T-helper 1 cell treated with Interleukin-12 subunit alpha and Interleukin-12 subunit beta and Interleukin-4 antibody, amounts not matched to agents 30 ng/mL and 1 ng/mL, for 36 hours (primary cell): Measurements from ENCODE around the gene OR2W1. TPM values are rescaled to one million over a fixed set of nuclear protein-coding genes. Genes with fewer than 3 reads are reported as not detected.

Source experiments
- intact Hi-C: fragments of 100-400 bp; cut with micrococcal nuclease; formaldehyde crosslinking; loops from one replicate; pipeline ENCODE4 v1.15.1; 2024
- total RNA-seq: library from RNA; stranded (reverse); gene quantifications from 2 replicates; pipeline ENCODE4 v1.2.3, GENCODE V29; 2022

The OR2W1 gene
- total RNA-seq: not detected in 2 replicates

- intact Hi-C loops: no loop called here
These were observed at the start of gene OR2W1 for GRCh38 chr6:29045075-29045474. TSS of gene OR2W1 (minus strand) at chr6:29045175. CDS start at chr6:29045175, 0 bp downstream.

- intact Hi-C loops: no loop called here
These were observed 48.0 kb upstream of the OR2W1 start for GRCh38 chr6:29092957-29093356.

DNA sequence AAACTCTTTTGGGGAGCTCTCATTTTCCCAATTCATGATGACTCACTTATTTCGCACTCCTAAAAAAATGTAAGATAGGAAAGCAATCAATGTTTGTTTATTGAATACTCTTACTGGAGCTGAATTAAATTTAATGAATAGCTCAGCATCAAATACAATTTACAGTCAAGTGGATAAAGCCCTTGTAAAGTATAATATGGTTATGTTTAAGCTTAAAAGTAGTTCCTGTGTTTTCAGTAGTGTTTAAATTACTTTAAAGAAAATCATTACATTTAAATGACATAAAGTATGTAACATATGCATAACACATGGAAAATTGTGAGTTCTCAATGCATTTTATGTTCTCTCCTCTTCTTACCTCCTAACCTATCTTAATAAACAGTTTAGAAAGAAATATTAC, 42.2 kb upstream of the OR2W1 start, which contains the start of gene OR2B3:
OR2B3 (minus strand) TSS at position 101 of the 400 bp plus-strand sequence; CDS start at position 36, 65 bp downstream.
- intact Hi-C loops: no loop called here

DNA sequence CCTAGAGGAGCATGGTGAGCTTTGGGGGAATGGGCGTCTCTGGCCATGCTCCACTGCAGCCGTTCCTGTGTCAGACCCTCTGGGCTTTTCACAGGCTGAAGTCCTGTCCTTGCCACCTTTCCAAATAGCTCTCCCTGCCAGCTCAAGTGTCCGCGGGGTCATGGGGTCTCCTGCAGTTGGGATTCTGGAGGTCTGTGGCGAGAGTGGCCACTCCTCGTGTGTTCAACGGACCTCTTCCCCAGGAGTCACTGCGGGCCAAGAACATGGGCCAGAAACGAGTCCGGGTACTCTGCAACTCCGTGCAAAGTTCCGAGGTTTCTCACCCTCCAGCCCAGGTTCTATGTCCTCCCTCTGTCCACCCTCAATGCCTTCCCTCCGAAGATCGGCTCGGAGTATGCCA, 37.5 kb upstream of the OR2W1 start:
- intact Hi-C loops: no loop called here

GRCh38 chr6:29081312-29081711, 36.3 kb upstream of the OR2W1 start:
- intact Hi-C loops: no loop called here

DNA sequence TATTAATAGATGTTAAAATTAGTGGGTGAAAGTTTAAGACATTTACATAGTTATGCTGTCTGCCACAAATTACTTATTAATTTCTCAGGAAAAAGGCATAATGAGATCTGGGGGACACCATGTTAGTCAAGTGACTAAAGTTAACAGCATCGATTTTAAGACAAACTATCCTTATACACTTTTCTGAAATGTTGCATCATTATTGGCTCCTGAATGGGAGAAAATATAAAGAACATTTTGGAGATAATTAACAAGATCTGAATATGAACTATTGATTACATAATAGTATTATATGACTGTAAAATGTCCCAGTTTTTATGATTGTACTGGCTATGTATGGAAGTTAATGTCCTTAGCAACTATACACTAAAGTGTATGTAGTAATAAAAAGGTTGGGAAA, 34.2 kb upstream of the OR2W1 start:
- intact Hi-C loops: no loop called here

DNA sequence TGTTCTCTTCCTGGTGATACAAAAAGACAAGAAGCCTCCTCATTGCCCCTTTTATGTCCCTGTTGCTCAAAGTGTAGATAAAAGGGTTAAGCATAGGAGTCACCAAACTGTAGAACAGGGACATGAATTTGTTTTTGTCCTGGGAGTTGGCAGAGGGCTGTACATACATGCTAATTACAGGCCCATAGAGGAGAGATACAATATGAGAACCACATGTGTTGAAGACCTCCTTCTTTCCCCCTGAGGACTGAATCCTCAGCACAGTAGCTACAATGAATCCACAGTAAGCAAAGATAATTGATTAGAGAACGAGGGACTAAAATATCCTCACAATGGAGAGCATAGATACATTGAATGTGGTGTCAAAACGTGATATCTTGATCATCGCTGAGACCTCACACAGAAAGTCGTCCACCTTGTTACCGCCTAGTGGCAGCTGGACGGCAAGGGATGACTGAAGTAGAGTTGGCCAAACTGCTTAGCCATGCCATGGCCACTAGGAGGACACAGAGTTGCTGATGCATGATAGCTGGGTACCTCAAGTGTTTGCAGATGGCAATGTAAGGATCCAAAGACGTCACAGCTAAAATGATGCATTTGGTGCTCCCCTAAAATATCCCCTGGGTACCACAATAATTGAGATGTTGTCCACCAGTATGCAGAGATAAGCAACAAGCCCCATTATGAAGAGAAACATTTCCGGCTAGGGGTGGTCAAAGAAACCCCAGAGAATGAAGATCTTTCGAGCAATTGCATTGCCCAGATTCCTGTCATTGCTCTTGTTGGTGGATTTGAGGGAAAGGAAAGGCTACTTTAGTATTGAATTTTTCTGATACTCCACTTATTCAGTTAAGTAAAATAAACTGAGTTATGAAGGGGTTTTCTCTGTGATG, 27.1 kb upstream of the OR2W1 start:
- intact Hi-C loops: no loop called here

GRCh38 chr6:29051680-29052079, 6.7 kb upstream of the OR2W1 start:
- intact Hi-C loops: no loop called here

GRCh38 chr6:29035951-29036350, 9.0 kb downstream of the OR2W1 start:
- intact Hi-C loops: no loop called here

GRCh38 chr6:29028821-29029220, 16.2 kb downstream of the OR2W1 start:
- intact Hi-C loops: no loop called here

- intact Hi-C loops: no loop called here
These were observed 18.9 kb downstream of the OR2W1 start for GRCh38 chr6:29025927-29026585.

- intact Hi-C loops: no loop called here
These were observed 23.5 kb downstream of the OR2W1 start for GRCh38 chr6:29021434-29021833.

DNA sequence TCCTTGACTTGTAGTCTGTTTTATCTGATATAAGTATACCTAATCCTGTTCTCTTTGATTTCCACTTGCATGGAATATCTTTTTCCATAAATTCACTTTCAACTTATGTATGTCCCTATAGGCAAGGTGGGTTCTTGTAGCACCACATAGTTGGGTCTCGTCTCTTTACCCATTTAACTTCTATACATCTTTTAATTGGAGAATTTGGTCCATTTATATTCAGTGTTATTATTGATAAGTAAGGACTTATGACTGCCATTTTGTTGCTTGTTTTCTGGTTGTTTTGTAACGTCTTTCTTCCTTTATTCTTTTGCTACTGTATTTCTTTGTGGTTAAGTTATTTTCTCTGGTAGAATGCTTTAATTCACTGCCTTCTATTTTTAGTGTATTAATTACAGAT, 25.3 kb downstream of the OR2W1 start:
- intact Hi-C loops: loop anchor here (5.0 to 10.0 kb wide), 4 partner anchors 305 to 1125 kb away; partner anchors contain the start of genes ZNF165 and ZSCAN16

DNA sequence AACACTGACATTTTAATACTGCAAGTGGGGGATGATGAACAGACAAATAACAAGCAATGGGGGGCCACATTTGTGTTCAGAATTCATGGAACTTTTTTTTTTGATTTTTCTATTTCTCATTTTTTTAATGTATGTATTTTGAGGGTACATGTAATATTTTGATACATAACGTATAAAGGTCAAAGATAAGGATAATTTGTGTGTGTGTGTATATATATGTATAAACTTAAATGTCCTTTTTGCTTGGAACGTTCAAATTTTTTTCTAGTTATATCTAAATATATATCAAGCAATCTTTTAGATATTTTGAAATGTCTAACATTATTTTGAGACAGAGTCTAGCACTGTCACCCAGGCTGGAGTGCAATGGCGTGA, 27.6 kb downstream of the OR2W1 start:
- intact Hi-C loops: loop anchor here (1.0 to 10.0 kb wide), 7 partner anchors 29 to 1123 kb away; partner anchors contain the start of genes ZNF165 and ZSCAN16

DNA sequence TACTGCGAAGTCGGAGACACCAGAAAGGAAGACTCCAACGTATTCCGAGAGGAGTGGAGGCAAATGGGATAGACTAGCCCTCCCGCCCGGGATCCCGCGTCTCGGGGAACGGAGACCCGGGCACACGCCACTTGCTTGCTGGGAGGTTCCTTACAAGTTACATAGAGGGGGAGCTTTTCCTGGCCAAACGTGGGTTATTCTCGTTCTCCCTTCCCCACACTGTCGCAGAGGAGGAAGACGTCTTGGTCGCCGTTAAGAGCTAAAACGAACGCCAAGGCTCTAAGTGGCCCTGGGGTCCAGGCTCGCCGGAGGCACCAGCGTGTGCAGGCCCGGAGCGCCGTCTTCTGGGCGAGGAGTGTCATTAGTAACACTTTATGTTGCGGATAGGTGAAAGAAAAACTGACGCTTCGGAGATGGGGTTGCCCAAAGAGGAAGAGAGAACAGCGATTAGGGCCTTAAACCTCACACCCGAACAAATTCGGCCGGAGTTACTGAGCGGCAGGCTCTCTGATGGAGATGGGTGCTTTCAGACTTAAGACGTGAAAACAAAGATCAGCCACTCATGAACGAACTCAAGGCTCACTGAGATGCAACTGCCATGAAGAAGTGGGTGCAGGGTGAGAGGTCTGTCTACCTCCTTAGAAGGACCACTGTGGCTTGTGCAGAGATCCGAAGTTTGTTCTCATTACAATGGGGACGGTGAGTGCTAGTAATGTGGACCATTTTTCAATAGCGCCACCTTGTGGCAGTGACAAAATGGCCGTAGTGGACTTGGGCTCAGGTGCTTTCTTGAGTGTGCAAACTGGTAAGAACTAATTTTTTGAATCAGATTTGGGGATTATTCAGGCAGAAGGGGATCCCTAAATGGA, 28.2 kb downstream of the OR2W1 start:
- intact Hi-C loops: loop anchor here (1.0 to 10.0 kb wide), 15 partner anchors 28 to 1122 kb away; partner anchors contain the start of genes TRIM27, ZNF165 and ZSCAN16

GRCh38 chr6:29014729-29015608, 30.0 kb downstream of the OR2W1 start:
- intact Hi-C loops: loop anchor here (5.0 to 10.0 kb wide), 4 partner anchors 300 to 1120 kb away; partner anchors contain the start of genes ZNF165 and ZSCAN16

DNA sequence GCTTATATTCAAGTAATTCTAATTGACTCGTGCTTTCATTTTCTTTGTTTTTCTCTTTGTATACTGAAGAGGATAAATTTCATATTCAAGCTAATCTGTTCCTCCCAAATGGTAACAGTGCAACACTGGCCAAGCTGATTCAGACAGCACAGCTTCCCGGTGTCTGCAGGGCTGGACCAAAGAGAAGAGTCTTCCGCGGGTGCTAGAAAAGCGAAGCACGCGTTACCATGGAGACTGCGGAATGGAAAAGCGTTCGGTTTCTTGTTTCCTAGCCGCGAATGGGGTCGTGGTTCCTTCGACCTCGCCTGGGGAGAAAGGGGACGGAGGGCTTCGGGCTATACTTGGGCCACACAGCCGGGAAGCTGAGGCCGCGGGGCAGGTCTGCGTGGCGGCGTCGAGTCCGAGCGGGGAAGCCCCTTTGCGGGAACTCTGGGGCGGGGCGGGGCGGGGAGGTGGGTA, 33.7 kb downstream of the OR2W1 start:
- intact Hi-C loops: loop anchor here (1.0 to 10.0 kb wide), 4 partner anchors 29 to 1117 kb away; partner anchors contain the start of gene ZSCAN16

- intact Hi-C loops: no loop called here
These were observed 35.6 kb downstream of the OR2W1 start for GRCh38 chr6:29009358-29009757.

GRCh38 chr6:29008089-29008488, 36.9 kb downstream of the OR2W1 start:
- intact Hi-C loops: no loop called here
